Activated B cell treated with CpG ODN at 0.5 μM for 24 hours (primary cell): ENCODE data around the gene TIMM10B. TPM values are rescaled to one million over a fixed set of nuclear protein-coding genes. Genes with fewer than 3 reads are reported as not detected.

ENCODE experiments used
- ATAC-seq: fragments of 200-7000 bp; cut with Tn5 transposase; one replicate; pipeline ENCODE4 v1.10.0; 2021; ENCODE audit warnings: low read depth, mild to moderate bottlenecking, moderate library complexity
- CTCF ChIA-PET: fragments of 350-600 bp; sonication (Branson Sonifier 250); formaldehyde crosslinking; loops from one replicate; lab custom pipeline; 2021; ENCODE audit warnings: antibody characterized with exemption; lab: Charles Lee
- POLR2A ChIA-PET: fragments of 350-600 bp; sonication (Branson Sonifier 250); formaldehyde crosslinking; loops from one replicate; lab custom pipeline; 2021; ENCODE audit warnings: antibody characterized with exemption; lab: Charles Lee
- DNase-seq: peaks from one replicate; pipeline ENCODE4 v3.0.0; 2022
- H3K27ac Mint-ChIP-seq: one replicate; pipeline ENCODE4 v1.8.0; 2020; ENCODE audit warnings: mixed read lengths
- H3K27me3 Mint-ChIP-seq: one replicate; pipeline ENCODE4 v1.8.0; 2021; ENCODE audit warnings: mixed read lengths
- H3K36me3 Mint-ChIP-seq: one replicate; pipeline ENCODE4 v1.8.0; 2021; ENCODE audit warnings: low read depth, mixed read lengths
- H3K4me1 Mint-ChIP-seq: one replicate; pipeline ENCODE4 v1.8.0; 2021; ENCODE audit warnings: mixed read lengths
- H3K4me3 Mint-ChIP-seq: one replicate; pipeline ENCODE4 v1.8.0; 2020; ENCODE audit warnings: mild to moderate bottlenecking, mixed read lengths
- H3K9me3 Mint-ChIP-seq: one replicate; pipeline ENCODE4 v1.8.0; 2020; ENCODE audit warnings: mixed read lengths
- CTCF ChIP-seq: fragments of 200-600 bp; IDR thresholded peaks from one replicate; pipeline ENCODE4 v1.8.0; 2022; ENCODE audit warnings: antibody characterized with exemption, mild to moderate bottlenecking
- intact Hi-C: fragments of 100-400 bp; cut with micrococcal nuclease; formaldehyde crosslinking; loops from one replicate; pipeline ENCODE4 v1.15.1; 2024
- total RNA-seq: library from RNA; stranded (reverse); gene quantifications from 2 replicates; pipeline ENCODE4 v1.2.3, GENCODE V29; 2022

Gene TIMM10B
- total RNA-seq, 1 donor from 2014 or later: 60.0 TPM

- no peak for DNase-seq
- POLR2A ChIA-PET: interaction anchor here (1.5 kb wide), 1 partner anchor 12 kb away, joined by 4 read pairs; the partner anchor contains the start of genes ARFIP2 and TIMM10B
- H3K27ac Mint-ChIP-seq: no peak overlapping the region
- CTCF ChIA-PET: interaction anchor here (1.2 to 1.3 kb wide), 2 partner anchors 25 to 90 kb away, joined by 4 read pairs; no protein-coding TSS in a partner anchor
- H3K36me3 Mint-ChIP-seq: peaks cover 4% of the 10 kb centered on the region
- no peak for ATAC-seq
- H3K27me3 Mint-ChIP-seq: no peaks in the 10 kb centered on the region
- no peak for TF ChIP-seq CTCF
- intact Hi-C loops: loop anchor here (10.0 kb wide), 1 partner anchor 1026 kb away; no protein-coding TSS in a partner anchor
- H3K4me1 Mint-ChIP-seq: peaks cover 12% of the 10 kb centered on the region
- no peak overlapping the region for H3K4me3 Mint-ChIP-seq
- H3K9me3 Mint-ChIP-seq: no peaks in the 10 kb centered on the region
Observed at GRCh38 chr11:6468712-6469495, 12.4 kb upstream of the TIMM10B start.

- no peak for ATAC-seq
- DNase-seq: no peak
- Mint-ChIP-seq H3K36me3 (no peaks in the 10 kb centered on the region), H3K27me3 (no peaks in the 10 kb centered on the region), H3K27ac (no peak overlapping the region), H3K9me3 (no peaks in the 10 kb centered on the region), H3K4me3 (no peak overlapping the region), H3K4me1 (peaks cover 17% of the 10 kb centered on the region)
- intact Hi-C loops: loop anchor here (10.0 kb wide), 1 partner anchor 1025 kb away; no protein-coding TSS in a partner anchor
- POLR2A ChIA-PET: interaction anchor here (1.5 kb wide), 1 partner anchor 12 kb away, joined by 4 read pairs; the partner anchor contains the start of genes ARFIP2 and TIMM10B
- CTCF ChIA-PET: no interaction called here
- no peak for TF ChIP-seq CTCF
Observed at GRCh38 chr11:6469599-6469998, 11.7 kb upstream of the TIMM10B start.

- no peaks in the 10 kb centered on the region for H3K27me3 Mint-ChIP-seq
- ChIA-PET POLR2A (interaction anchor here (1.7 to 2.1 kb wide), 2 partner anchors 9 to 83 kb away, joined by 7 to 10 read pairs; partner anchors contain the start of genes ARFIP2, SMPD1 and TIMM10B), CTCF (no interaction called here)
- DNase-seq (no peak), ATAC-seq (no peak)
- peaks cover 11% of the 10 kb centered on the region for H3K36me3 Mint-ChIP-seq
- H3K9me3 Mint-ChIP-seq: no peaks in the 10 kb centered on the region
- peaks cover 17% of the 10 kb centered on the region for H3K4me1 Mint-ChIP-seq
- intact Hi-C loops: loop anchor here (2.0 to 10.0 kb wide), 3 partner anchors 238 to 1039 kb away; partner anchors contain the start of genes FHIP1B, PPFIBP2 and TRIM34
- H3K4me3 Mint-ChIP-seq: peak overlapping the region; percentile 66
- no peak for TF ChIP-seq CTCF
- H3K27ac Mint-ChIP-seq: no peak overlapping the region
Observed at GRCh38 chr11:6472934-6473333, 8.4 kb upstream of the TIMM10B start.

GRCh38 chr11:6473451-6474412 is 7.6 kb upstream of the TIMM10B start, which contains the start of gene TRIM3:
Gene TRIM3, minus strand, starts transcription at chr11:6473941. Its CDS starts 8,246 bp downstream, at chr11:6465695.
- Mint-ChIP-seq H3K27me3 (no peaks in the 10 kb centered on the region), H3K36me3 (peaks cover 18% of the 10 kb centered on the region), H3K4me3 (peak within 1 kb of the TSS; percentile 86), H3K4me1 (peaks cover 17% of the 10 kb centered on the region), H3K9me3 (no peaks in the 10 kb centered on the region), H3K27ac (peak within 1 kb of the TSS; percentile 82)
- intact Hi-C loops: loop anchor here (1.0 to 10.0 kb wide), 4 partner anchors 83 to 1039 kb away; partner anchors contain the start of genes FHIP1B, PPFIBP2, SMPD1 and TRIM34
- peak; percentile 75 for DNase-seq
- ChIA-PET POLR2A (interaction anchor here (0.7 to 2.1 kb wide), 5 partner anchors 8 to 138 kb away, joined by 3 to 10 read pairs (median 4); partner anchors contain the start of genes APBB1, ARFIP2, SMPD1 and TAF10), CTCF (interaction anchor here (1.2 kb wide), 2 partner anchors 30 to 94 kb away, joined by 3 to 5 read pairs; no protein-coding TSS in a partner anchor)
- ATAC-seq: peak; percentile 91
- TF ChIP-seq CTCF: no peak
